ENCODE data around the gene BCL2L1. TPM values are rescaled to one million over a fixed set of nuclear protein-coding genes. Genes with fewer than 3 reads are reported as not detected.

BCL2L1 gene
- 260 and 277 TPM in 2 replicates for total RNA-seq (2014; rRNA removed)
- Bru-seq, nascent RNA = percentile 99 among the genes with signal in this experiment
- percentile 99 among the genes with signal in this experiment for BruChase-seq, experiment 1, labeled RNA remaining after a 6-hour chase
- percentile 99 among the genes with signal in this experiment for BruChase-seq, experiment 2, labeled RNA remaining after a 2-hour chase
- long read RNA-seq, transcript BCL2L1-203 (2 exons, 2,578 nt) = minor isoform, 39 of 320 reads
- long read RNA-seq, transcript BCL2L1-201 (3 exons, 2,610 nt) = major isoform, 40 of 320 reads
- long read RNA-seq, partial matches to known transcripts = 2 of 320 reads
- long read RNA-seq, other reads (novel, unspliced or antisense) = 238 of 320 reads

DNA sequence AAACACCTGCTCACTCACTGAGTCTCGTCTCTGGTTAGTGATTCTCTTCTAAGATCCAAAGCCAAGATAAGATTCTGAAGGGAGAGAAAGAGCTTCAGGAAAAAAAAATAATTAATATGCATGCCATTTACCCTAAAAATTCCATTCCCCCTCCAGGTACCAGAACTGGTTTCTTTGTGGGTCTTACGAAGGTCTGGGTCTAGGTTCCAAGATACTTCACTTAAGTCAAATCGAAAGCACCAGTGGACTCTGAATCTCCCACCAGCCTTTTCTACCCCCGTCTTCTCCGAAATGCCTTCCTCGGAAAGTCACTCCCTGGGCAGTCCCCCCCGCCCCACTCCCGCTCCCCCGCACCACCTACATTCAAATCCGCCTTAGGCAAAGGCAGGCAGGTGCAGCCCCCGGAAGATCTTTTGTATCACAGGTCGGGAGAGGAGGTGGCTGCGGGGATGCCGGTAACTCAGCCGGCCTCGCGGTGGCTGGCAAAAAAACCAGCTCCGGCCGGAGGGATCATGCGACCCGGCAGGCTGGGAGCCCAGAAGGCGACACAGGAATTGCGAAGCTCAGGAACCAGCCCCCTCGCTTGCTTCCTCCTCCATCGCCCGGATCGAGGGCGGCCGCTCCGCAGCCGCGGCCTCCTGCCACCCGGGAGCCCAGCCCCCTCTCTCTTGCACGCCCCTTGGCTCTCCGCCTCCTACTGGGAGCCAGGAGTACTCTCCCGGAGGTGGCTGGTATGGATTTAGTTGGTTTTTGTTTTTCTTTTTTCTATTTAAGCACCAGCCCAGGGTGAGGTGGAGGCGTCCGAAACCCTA, at the start of gene BCL2L1:
Gene BCL2L1, minus strand, starts transcription at position 612 of the 812 bp plus-strand sequence. CDS start 650 bp downstream, outside the sequence.
- POLR2A ChIA-PET (ENCODE audit: unreplicated experiment) = interaction anchor here (0.6 to 3.1 kb wide), 10 partner anchors 9 to 84 kb away, joined by 3 to 33 read pairs (median 4); no protein-coding TSS in a partner anchor

DNA sequence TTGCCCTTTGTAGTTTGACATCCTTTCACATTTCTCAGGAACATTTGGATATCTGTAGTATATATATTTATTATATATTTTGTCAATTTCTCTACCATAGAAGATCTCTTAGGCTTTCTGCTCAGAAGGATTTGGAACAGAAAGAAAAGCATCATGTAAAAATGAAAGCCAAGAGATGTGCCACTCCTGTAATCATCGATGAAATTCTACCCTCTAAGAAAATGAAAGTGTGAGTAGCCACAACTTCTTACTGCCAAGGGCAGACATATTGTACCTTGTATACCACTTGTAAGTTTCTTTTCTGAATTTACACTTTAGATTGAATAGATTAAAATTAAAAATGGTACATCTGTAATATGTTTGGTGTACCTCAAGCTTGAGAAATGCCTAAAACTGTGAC, 47.6 kb upstream of the BCL2L1 start:
- H4K20me1 ChIP-seq (ENCODE audit: low read length) = 0 out of 2 replicates have a peak, but pooled peaks cover 8% of the 10 kb centered on the region
- ChIA-PET POLR2A (ENCODE audit: unreplicated experiment) (no interaction called here), CTCF (no interaction called here)
- H3K4me3 ChIP-seq (ENCODE audit: low read length) = no peak overlapping the region
- intact Hi-C loops (cut with micrococcal nuclease) = no loop called here
- DNase-seq (no peak), ATAC-seq (no peak)
- no peak overlapping the region for H3K4me2 ChIP-seq (ENCODE audit: low read length)
- no peak overlapping the region for H3K27ac ChIP-seq (ENCODE audit: low read length)
- H3K9ac ChIP-seq (ENCODE audit: low read length) = no peak overlapping the region
- no peaks in the 10 kb centered on the region for H3K27me3 ChIP-seq (ENCODE audit: low read length)
- no peaks in the 10 kb centered on the region for H3K4me1 ChIP-seq (ENCODE audit: insufficient read depth, low read length)
- no peak overlapping the region for H2AFZ ChIP-seq (ENCODE audit: low read length)
- no peaks in the 10 kb centered on the region for H3F3A ChIP-seq (ENCODE audit: low read length, unreplicated experiment)
- H3K9me3 ChIP-seq (ENCODE audit: low read length) = no peaks in the 10 kb centered on the region
- H3K9me2 ChIP-seq (replicated peaks; ENCODE audit: low read length) = no peaks in the 10 kb centered on the region
- BruUV-seq (replicated peaks) = no TSS peak
- H3K79me2 ChIP-seq (ENCODE audit: low read length) = peaks cover 18% of the 10 kb centered on the region
- peaks cover 60% of the 10 kb centered on the region for H3K36me3 ChIP-seq (ENCODE audit: low read depth, low read length)
- TF ChIP-seq, protein P1, sequence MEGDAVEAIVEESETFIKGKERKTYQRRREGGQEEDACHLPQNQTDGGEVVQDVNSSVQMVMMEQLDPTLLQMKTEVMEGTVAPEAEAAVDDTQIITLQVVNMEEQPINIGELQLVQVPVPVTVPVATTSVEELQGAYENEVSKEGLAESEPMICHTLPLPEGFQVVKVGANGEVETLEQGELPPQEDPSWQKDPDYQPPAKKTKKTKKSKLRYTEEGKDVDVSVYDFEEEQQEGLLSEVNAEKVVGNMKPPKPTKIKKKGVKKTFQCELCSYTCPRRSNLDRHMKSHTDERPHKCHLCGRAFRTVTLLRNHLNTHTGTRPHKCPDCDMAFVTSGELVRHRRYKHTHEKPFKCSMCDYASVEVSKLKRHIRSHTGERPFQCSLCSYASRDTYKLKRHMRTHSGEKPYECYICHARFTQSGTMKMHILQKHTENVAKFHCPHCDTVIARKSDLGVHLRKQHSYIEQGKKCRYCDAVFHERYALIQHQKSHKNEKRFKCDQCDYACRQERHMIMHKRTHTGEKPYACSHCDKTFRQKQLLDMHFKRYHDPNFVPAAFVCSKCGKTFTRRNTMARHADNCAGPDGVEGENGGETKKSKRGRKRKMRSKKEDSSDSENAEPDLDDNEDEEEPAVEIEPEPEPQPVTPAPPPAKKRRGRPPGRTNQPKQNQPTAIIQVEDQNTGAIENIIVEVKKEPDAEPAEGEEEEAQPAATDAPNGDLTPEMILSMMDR (conservative IDR thresholded peaks at IDR 0.05; ENCODE audit: low read depth, low read length) = no peak
- TF ChIP-seq EZH2 (IDR thresholded peaks at IDR 0.05; ENCODE audit: low read length, unreplicated experiment) (no peak), EZH2phosphoT487 (IDR thresholded peaks at IDR 0.05; ENCODE audit: borderline replicate concordance, low read length) (no peak)

More for the DNA sequence above, at the start of gene BCL2L1:
- CTCF ChIA-PET = interaction anchor here (1.0 to 2.9 kb wide), 7 partner anchors 9 to 110 kb away, joined by 5 to 134 read pairs (median 16); no protein-coding TSS in a partner anchor
- DNase-seq = peak; percentile 84
- ATAC-seq = peak; percentile 32
- Histone ChIP-seq H3K9me3 (ENCODE audit: low read length) (no peaks in the 10 kb centered on the region), H3K27ac (ENCODE audit: low read length) (peak within 1 kb of the TSS; percentile 93), H3K79me2 (ENCODE audit: low read length) (peaks cover 59% of the 10 kb centered on the region), H3K4me2 (ENCODE audit: low read length) (peak within 1 kb of the TSS; percentile 98), H3K4me1 (ENCODE audit: insufficient read depth, low read length) (peaks cover 36% of the 10 kb centered on the region), H4K20me1 (ENCODE audit: low read length) (0 out of 2 replicates have a peak, but pooled peaks cover 4% of the 10 kb centered on the region), H3K9me2 (replicated peaks; ENCODE audit: low read length) (no peaks in the 10 kb centered on the region), H3K4me3 (ENCODE audit: low read length) (peak within 1 kb of the TSS; percentile 95), H2AFZ (ENCODE audit: low read length) (peak within 1 kb of the TSS; percentile 90), H3F3A (ENCODE audit: low read length, unreplicated experiment) (peaks cover 12% of the 10 kb centered on the region), H3K27me3 (ENCODE audit: low read length) (no peaks in the 10 kb centered on the region), H3K9ac (ENCODE audit: low read length) (peak within 1 kb of the TSS; percentile 96), H3K36me3 (ENCODE audit: low read depth, low read length) (peaks cover 34% of the 10 kb centered on the region)
- intact Hi-C loops (cut with micrococcal nuclease) = loop anchor here (1.0 to 5.0 kb wide), 4 partner anchors 26 to 160 kb away; no protein-coding TSS in a partner anchor
- no TSS peak for BruUV-seq (replicated peaks)
- no peak for TF ChIP-seq EZH2phosphoT487 (IDR thresholded peaks at IDR 0.05; ENCODE audit: borderline replicate concordance, low read length)
- TF ChIP-seq, protein P1 (conservative IDR thresholded peaks at IDR 0.05; ENCODE audit: low read depth, low read length) = peak; percentile 65

All from PC-3 (cell line).